A204.1 (cell line): Measurements from ENCODE around the gene NRF1.
"Not testable (repeated sequence)": the region's sequence is repeated elsewhere in the genome, so short reads cannot be mapped to it uniquely, and the experiment has no call there.

Experiments used
- FAIRE-seq: peaks from 2 replicates; lab custom pipeline; 2012; peaks lifted over from hg19 to GRCh38; lab: Jason Lieb, UNC

Gene NRF1

GRCh38 chr7:129607471-129608120 lies 3.9 kb upstream of the NRF1 start:
- no peak for FAIRE-seq

GRCh38 chr7:129609666-129610065 lies 1.9 kb upstream of the NRF1 start:
- no peak for FAIRE-seq

- FAIRE-seq, result no peak
Observed at GRCh38 chr7:129610709-129611245, 743 bp upstream of the NRF1 start.

- FAIRE-seq, result no peak
Observed at GRCh38 chr7:129612112-129613015, 844 bp downstream of the NRF1 start.

- FAIRE-seq, result no peak
Observed at GRCh38 chr7:129613016-129613337, 1.5 kb downstream of the NRF1 start.

- no peak for FAIRE-seq
Observed at GRCh38 chr7:129615018-129615417, 3.5 kb downstream of the NRF1 start.

- no peak for FAIRE-seq
Observed at GRCh38 chr7:129616530-129616929, 5.0 kb downstream of the NRF1 start.

GRCh38 chr7:129617178-129617577 lies 5.7 kb downstream of the NRF1 start:
- FAIRE-seq, result no peak

GRCh38 chr7:129617652-129618051 lies 6.1 kb downstream of the NRF1 start:
- FAIRE-seq, result no peak

- no peak for FAIRE-seq
Observed at GRCh38 chr7:129626896-129627295, 15.4 kb downstream of the NRF1 start.

GRCh38 chr7:129630341-129630740 lies 18.8 kb downstream of the NRF1 start:
- no peak for FAIRE-seq

GRCh38 chr7:129634361-129635034 lies 23.0 kb downstream of the NRF1 start:
- FAIRE-seq, result no peak

- FAIRE-seq, result peak; percentile 91
Observed at GRCh38 chr7:129635300-129636029, 23.9 kb downstream of the NRF1 start.

- not testable (repeated sequence) for FAIRE-seq
Observed at GRCh38 chr7:129636030-129636550, 24.6 kb downstream of the NRF1 start.

- FAIRE-seq, result no peak
Observed at GRCh38 chr7:129636641-129637040, 25.1 kb downstream of the NRF1 start.

GRCh38 chr7:129640400-129640799 lies 28.9 kb downstream of the NRF1 start:
- FAIRE-seq, result no peak

GRCh38 chr7:129642871-129643549 lies 31.5 kb downstream of the NRF1 start:
- no peak for FAIRE-seq

- FAIRE-seq, result no peak
Observed at GRCh38 chr7:129643550-129644170, 32.1 kb downstream of the NRF1 start.

GRCh38 chr7:129644634-129645230 lies 33.2 kb downstream of the NRF1 start:
- FAIRE-seq, result peak; percentile 99

GRCh38 chr7:129646369-129647021 lies 35.0 kb downstream of the NRF1 start:
- no peak for FAIRE-seq
